ENCODE results near the gene DTNBP1.

Gene DTNBP1

GRCh38 chr6:15516378-15516777 lies 146.4 kb downstream of the DTNBP1 start:
- DNase-seq (ENCODE audit: low read depth in 2 of 2), result no peak
- H3K4me3 ChIP-seq (replicated peaks in 1 of 2; ENCODE audit: low read depth in 2 of 2, low read length in 2 of 2), result no peak overlapping the region
- no peak for TF ChIP-seq CTCF (IDR thresholded peaks at IDR 0.05; ENCODE audit: low read depth, low read length)

GRCh38 chr6:15515660-15516375 lies 147.0 kb downstream of the DTNBP1 start:
- H3K4me3 ChIP-seq (replicated peaks in 1 of 2; ENCODE audit: low read depth in 2 of 2, low read length in 2 of 2), result no peak overlapping the region
- no peak for DNase-seq (ENCODE audit: low read depth in 2 of 2)
- TF ChIP-seq CTCF (IDR thresholded peaks at IDR 0.05; ENCODE audit: low read depth, low read length), result no peak

- DNase-seq (ENCODE audit: low read depth in 2 of 2), result no peak
- TF ChIP-seq CTCF (IDR thresholded peaks at IDR 0.05; ENCODE audit: low read depth, low read length), result no peak
- no peak overlapping the region for H3K4me3 ChIP-seq (replicated peaks in 1 of 2; ENCODE audit: low read depth in 2 of 2, low read length in 2 of 2)
Measured at GRCh38 chr6:15515226-15515625, 147.6 kb downstream of the DTNBP1 start.

- no peak for TF ChIP-seq CTCF (IDR thresholded peaks at IDR 0.05; ENCODE audit: low read depth, low read length)
- no peak for DNase-seq (ENCODE audit: low read depth in 2 of 2)
- H3K4me3 ChIP-seq (replicated peaks in 1 of 2; ENCODE audit: low read depth in 2 of 2, low read length in 2 of 2), result no peak overlapping the region
Measured at GRCh38 chr6:15513801-15514711, 148.8 kb downstream of the DTNBP1 start.

GRCh38 chr6:15513131-15513771 lies 149.6 kb downstream of the DTNBP1 start:
- H3K4me3 ChIP-seq (replicated peaks in 1 of 2; ENCODE audit: low read depth in 2 of 2, low read length in 2 of 2), result no peak overlapping the region
- no peak for DNase-seq (ENCODE audit: low read depth in 2 of 2)
- TF ChIP-seq CTCF (IDR thresholded peaks at IDR 0.05; ENCODE audit: low read depth, low read length), result no peak

GRCh38 chr6:15512721-15513120 lies 150.1 kb downstream of the DTNBP1 start:
- no peak overlapping the region for H3K4me3 ChIP-seq (replicated peaks in 1 of 2; ENCODE audit: low read depth in 2 of 2, low read length in 2 of 2)
- no peak for TF ChIP-seq CTCF (IDR thresholded peaks at IDR 0.05; ENCODE audit: low read depth, low read length)
- no peak for DNase-seq (ENCODE audit: low read depth in 2 of 2)
